Osteocyte (in vitro differentiated cells): ENCODE results near the gene CLPTM1L. TPM values are rescaled to one million over a fixed set of nuclear protein-coding genes. Genes with fewer than 3 reads are reported as not detected.

Experiments
- DNase-seq: peaks from one replicate; pipeline ENCODE4 v3.0.0; 2021; ENCODE audit warnings: mixed read lengths; ENCODE audit not compliant: unreplicated experiment; ENCODE audit errors: extremely low spot score
- H3K27ac Mint-ChIP-seq: one replicate; pipeline ENCODE4 v1.8.0; 2021; ENCODE audit warnings: mild to moderate bottlenecking, mixed read lengths; ENCODE audit not compliant: unreplicated experiment
- H3K27me3 Mint-ChIP-seq: one replicate; pipeline ENCODE4 v1.8.0; 2021; ENCODE audit warnings: mixed read lengths; ENCODE audit not compliant: unreplicated experiment
- H3K36me3 Mint-ChIP-seq: one replicate; pipeline ENCODE4 v1.8.0; 2021; ENCODE audit warnings: mixed read lengths; ENCODE audit not compliant: unreplicated experiment
- H3K4me1 Mint-ChIP-seq: one replicate; pipeline ENCODE4 v1.8.0; 2021; ENCODE audit warnings: mixed read lengths; ENCODE audit not compliant: unreplicated experiment
- H3K4me3 Mint-ChIP-seq: one replicate; pipeline ENCODE4 v1.8.0; 2021; ENCODE audit warnings: mild to moderate bottlenecking, moderate library complexity, mixed read lengths; ENCODE audit not compliant: unreplicated experiment
- H3K9me3 Mint-ChIP-seq: one replicate; pipeline ENCODE4 v1.8.0; 2021; ENCODE audit warnings: mixed read lengths; ENCODE audit not compliant: unreplicated experiment
- CTCF ChIP-seq: fragments of 200-600 bp; sonication (generic); IDR thresholded peaks from 2 replicates; pipeline ENCODE4 v1.5.0; 2021; ENCODE audit warnings: antibody characterized with exemption, mild to moderate bottlenecking, moderate library complexity
- total RNA-seq: library from RNA; stranded (reverse); gene quantifications from 2 replicates; pipeline ENCODE4 v1.2.1, GENCODE V29; 2021

CLPTM1L gene
- total RNA-seq, 1 donor from 2014 or later, result 93.1 TPM

GRCh38 chr5:1297243-1297642 is 47.7 kb downstream of the CLPTM1L start:
- no peaks in the 10 kb centered on the region for H3K4me1 Mint-ChIP-seq
- peak; percentile 32 for DNase-seq
- H3K27me3 Mint-ChIP-seq, result peaks cover 34% of the 10 kb centered on the region
- no peak for TF ChIP-seq CTCF
- H3K4me3 Mint-ChIP-seq, result no peak overlapping the region
- H3K27ac Mint-ChIP-seq, result no peak overlapping the region
- no peaks in the 10 kb centered on the region for H3K36me3 Mint-ChIP-seq
- H3K9me3 Mint-ChIP-seq, result no peaks in the 10 kb centered on the region

DNA sequence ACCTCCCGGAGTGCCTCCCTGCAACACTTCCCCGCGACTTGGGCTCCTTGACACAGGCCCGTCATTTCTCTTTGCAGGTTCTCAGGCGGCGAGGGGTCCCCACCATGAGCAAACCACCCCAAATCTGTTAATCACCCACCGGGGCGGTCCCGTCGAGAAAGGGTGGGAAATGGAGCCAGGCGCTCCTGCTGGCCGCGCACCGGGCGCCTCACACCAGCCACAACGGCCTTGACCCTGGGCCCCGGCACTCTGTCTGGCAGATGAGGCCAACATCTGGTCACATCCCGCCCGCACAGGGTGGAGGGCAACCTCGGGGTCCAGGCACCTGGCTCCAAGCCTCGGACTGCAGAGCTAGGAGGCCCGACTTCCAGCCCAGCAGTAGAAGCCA is 49.3 kb downstream of the CLPTM1L start:
- Mint-ChIP-seq H3K9me3 (no peaks in the 10 kb centered on the region), H3K27me3 (peaks cover 33% of the 10 kb centered on the region), H3K4me1 (no peaks in the 10 kb centered on the region), H3K4me3 (no peak overlapping the region), H3K36me3 (no peaks in the 10 kb centered on the region), H3K27ac (no peak overlapping the region)
- peak; percentile 83 for DNase-seq
- no peak for TF ChIP-seq CTCF

- Mint-ChIP-seq H3K27me3 (peaks cover 33% of the 10 kb centered on the region), H3K4me3 (no peak within 1 kb of the TSS), H3K36me3 (no peaks in the 10 kb centered on the region), H3K27ac (no peak within 1 kb of the TSS), H3K9me3 (no peaks in the 10 kb centered on the region), H3K4me1 (no peaks in the 10 kb centered on the region)
- TF ChIP-seq CTCF, result no peak
- DNase-seq, result no peak
Observed at GRCh38 chr5:1294835-1295649, 49.9 kb downstream of the CLPTM1L start, which contains the start of gene TERT. Gene TERT (minus strand): TSS chr5:1295068. CDS start chr5:1294989, 79 bp downstream.

GRCh38 chr5:1294206-1294834 is 50.6 kb downstream of the CLPTM1L start:
- Mint-ChIP-seq H3K27me3 (peaks cover 30% of the 10 kb centered on the region), H3K36me3 (no peaks in the 10 kb centered on the region), H3K4me3 (no peak overlapping the region), H3K4me1 (no peaks in the 10 kb centered on the region), H3K9me3 (no peaks in the 10 kb centered on the region), H3K27ac (no peak overlapping the region)
- no peak for TF ChIP-seq CTCF
- peak; percentile 85 for DNase-seq

DNA sequence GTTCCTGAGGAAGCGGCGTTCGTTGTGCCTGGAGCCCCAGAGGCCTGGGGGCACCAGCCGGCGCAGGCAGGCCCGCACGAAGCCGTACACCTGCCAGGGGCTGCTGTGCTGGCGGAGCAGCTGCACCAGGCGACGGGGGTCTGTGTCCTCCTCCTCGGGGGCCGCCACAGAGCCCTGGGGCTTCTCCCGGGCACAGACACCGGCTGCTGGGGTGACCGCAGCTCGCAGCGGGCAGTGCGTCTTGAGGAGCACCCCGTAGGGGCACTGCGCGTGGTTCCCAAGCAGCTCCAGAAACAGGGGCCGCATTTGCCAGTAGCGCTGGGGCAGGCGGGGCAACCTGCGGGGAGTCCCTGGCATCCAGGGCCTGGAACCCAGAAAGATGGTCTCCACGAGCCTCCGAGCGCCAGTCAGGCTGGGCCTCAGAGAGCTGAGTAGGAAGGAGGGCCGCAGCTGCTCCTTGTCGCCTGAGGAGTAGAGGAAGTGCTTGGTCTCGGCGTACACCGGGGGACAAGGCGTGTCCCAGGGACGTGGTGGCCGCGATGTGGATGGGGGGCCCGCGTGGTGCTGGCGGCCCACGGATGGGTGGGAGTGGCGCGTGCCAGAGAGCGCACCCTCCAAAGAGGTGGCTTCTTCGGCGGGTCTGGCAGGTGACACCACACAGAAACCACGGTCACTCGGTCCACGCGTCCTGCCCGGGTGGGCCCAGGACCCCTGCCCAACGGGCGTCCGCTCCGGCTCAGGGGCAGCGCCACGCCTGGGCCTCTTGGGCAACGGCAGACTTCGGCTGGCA is 51.3 kb downstream of the CLPTM1L start:
- Mint-ChIP-seq H3K27me3 (peaks cover 29% of the 10 kb centered on the region), H3K4me3 (no peak overlapping the region), H3K27ac (no peak overlapping the region), H3K9me3 (peaks cover 1% of the 10 kb centered on the region), H3K36me3 (no peaks in the 10 kb centered on the region), H3K4me1 (no peaks in the 10 kb centered on the region)
- DNase-seq, result peak; percentile 79
- TF ChIP-seq CTCF, result no peak
